Stromal cell of bone marrow (primary cell): ENCODE measurements around the gene MYO15A.

Experiments used
- DNase-seq: peaks from one replicate; pipeline ENCODE4 v3.0.0-alpha.2; 2012; ENCODE audit warnings: low read depth

MYO15A gene

GRCh38 chr17:18105595-18105994 is 3.0 kb upstream of the MYO15A start:
- no peak for DNase-seq

GRCh38 chr17:18106211-18106610 is 2.3 kb upstream of the MYO15A start:
- DNase-seq = no peak

GRCh38 chr17:18107061-18107790 is 1.3 kb upstream of the MYO15A start:
- no peak for DNase-seq

- no peak for DNase-seq
These were observed 585 bp upstream of the MYO15A start for GRCh38 chr17:18107971-18108370.

- DNase-seq = no peak
These were observed 1.5 kb downstream of the MYO15A start for GRCh38 chr17:18109935-18110485.

GRCh38 chr17:18110636-18111145 is 2.1 kb downstream of the MYO15A start:
- DNase-seq = no peak

- no peak for DNase-seq
These were observed 2.9 kb downstream of the MYO15A start for GRCh38 chr17:18111330-18111971.

- DNase-seq = no peak
These were observed 7.0 kb downstream of the MYO15A start for GRCh38 chr17:18115517-18115916.

- no peak for DNase-seq
These were observed 7.5 kb downstream of the MYO15A start for GRCh38 chr17:18116078-18116477.

- DNase-seq = no peak
These were observed 9.0 kb downstream of the MYO15A start for GRCh38 chr17:18117533-18117932.

- DNase-seq = no peak
These were observed 9.7 kb downstream of the MYO15A start for GRCh38 chr17:18117982-18118975.

GRCh38 chr17:18119166-18119745 is 10.7 kb downstream of the MYO15A start:
- no peak for DNase-seq

- DNase-seq = no peak
These were observed 11.4 kb downstream of the MYO15A start for GRCh38 chr17:18119938-18120337.

GRCh38 chr17:18120461-18121017 is 12.0 kb downstream of the MYO15A start:
- no peak for DNase-seq

GRCh38 chr17:18121144-18121910 is 12.8 kb downstream of the MYO15A start:
- DNase-seq = no peak

- no peak for DNase-seq
These were observed 14.6 kb downstream of the MYO15A start for GRCh38 chr17:18122990-18123753.

GRCh38 chr17:18124345-18125126 is 16.0 kb downstream of the MYO15A start:
- no peak for DNase-seq

- DNase-seq = peak; percentile 43
These were observed 20.5 kb downstream of the MYO15A start for GRCh38 chr17:18129041-18129502.

GRCh38 chr17:18132711-18133110 is 24.2 kb downstream of the MYO15A start:
- DNase-seq = no peak
